Activated CD8-positive, alpha-beta T cell treated with anti-CD3 and anti-CD28 coated beads for 36 hours (primary cell): ENCODE data around the gene SPOCD1. TPM values are rescaled to one million over a fixed set of nuclear protein-coding genes. Genes with fewer than 3 reads are reported as not detected.

Experiments used
- ATAC-seq: fragments of 200-7000 bp; cut with Tn5 transposase; one replicate; pipeline ENCODE4 v1.10.0; 2021; ENCODE audit warnings: mild to moderate bottlenecking, moderate library complexity
- CTCF ChIA-PET: fragments of 350-600 bp; sonication (Branson Sonifier 250); formaldehyde crosslinking; loops from one replicate; lab custom pipeline; 2021; ENCODE audit warnings: antibody characterized with exemption; lab: Charles Lee
- POLR2A ChIA-PET: fragments of 350-600 bp; sonication (Branson Sonifier 250); formaldehyde crosslinking; loops from one replicate; lab custom pipeline; 2021; ENCODE audit warnings: antibody characterized with exemption; lab: Charles Lee
- DNase-seq: peaks from one replicate; pipeline ENCODE4 v3.0.0-alpha.2; 2020
- H3K27ac Mint-ChIP-seq: one replicate; pipeline ENCODE4 v1.8.0; 2021; ENCODE audit warnings: mild to moderate bottlenecking, mixed read lengths
- H3K27me3 Mint-ChIP-seq: one replicate; pipeline ENCODE4 v1.8.0; 2021; ENCODE audit warnings: mixed read lengths
- H3K36me3 Mint-ChIP-seq: one replicate; pipeline ENCODE4 v1.8.0; 2021; ENCODE audit warnings: low read depth, mixed read lengths
- H3K4me1 Mint-ChIP-seq: one replicate; pipeline ENCODE4 v1.8.0; 2021; ENCODE audit warnings: low read depth, mixed read lengths
- H3K4me3 Mint-ChIP-seq: one replicate; pipeline ENCODE4 v1.8.0; 2021; ENCODE audit warnings: mild to moderate bottlenecking, moderate library complexity, mixed read lengths
- H3K9me3 Mint-ChIP-seq: one replicate; pipeline ENCODE4 v1.8.0; 2021; ENCODE audit warnings: mixed read lengths
- CTCF ChIP-seq: fragments of 200-600 bp; IDR thresholded peaks from one replicate; pipeline ENCODE4 v1.8.0; 2022; ENCODE audit warnings: antibody characterized with exemption, mild to moderate bottlenecking
- intact Hi-C: fragments of 100-400 bp; cut with micrococcal nuclease; formaldehyde crosslinking; loops from one replicate; pipeline ENCODE4 v1.10.0; 2022
- total RNA-seq, 2 experiments: library from RNA; stranded (reverse); gene quantifications; one replicate each; pipeline ENCODE4 v1.2.3, GENCODE V29; 2021

Gene SPOCD1
- total RNA-seq, 2 experiments from 2014 or later = not detected

- TF ChIP-seq CTCF = no peak
- no peak overlapping the region for H3K27ac Mint-ChIP-seq
- H3K4me3 Mint-ChIP-seq = no peak overlapping the region
- H3K9me3 Mint-ChIP-seq = no peaks in the 10 kb centered on the region
- peaks cover 15% of the 10 kb centered on the region for H3K27me3 Mint-ChIP-seq
- H3K4me1 Mint-ChIP-seq = peaks cover 13% of the 10 kb centered on the region
- no peak for DNase-seq
- no peaks in the 10 kb centered on the region for H3K36me3 Mint-ChIP-seq
- POLR2A ChIA-PET = no interaction called here
- intact Hi-C loops = no loop called here
- CTCF ChIA-PET = interaction anchor here (1.6 to 14.2 kb wide), 2 partner anchors 12 to 31 kb away, joined by 8 to 129 read pairs; no protein-coding TSS in a partner anchor
- no peak for ATAC-seq
Measured at GRCh38 chr1:31757204-31757679, 58.6 kb downstream of the SPOCD1 start.

DNA sequence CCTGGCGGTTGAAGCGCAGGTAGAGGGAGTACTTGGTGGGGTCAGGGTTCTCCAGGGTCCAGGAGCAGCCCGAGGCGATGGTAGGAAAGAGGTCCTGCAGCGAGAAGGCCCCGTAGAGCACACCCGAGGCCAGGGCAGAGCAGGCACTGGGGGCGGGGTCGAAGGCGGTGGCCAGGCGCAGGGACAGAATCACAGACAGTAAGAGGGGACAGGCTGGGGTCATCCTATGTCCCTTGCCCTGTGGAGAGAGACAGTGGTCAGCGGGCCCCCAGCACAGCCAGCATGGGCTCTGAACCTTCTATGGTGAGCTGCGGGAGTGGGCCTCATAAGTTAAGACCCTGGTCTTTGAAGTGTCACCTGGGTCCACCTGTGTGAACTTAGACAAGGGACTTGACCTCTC, 59.2 kb downstream of the SPOCD1 start:
- no peak for TF ChIP-seq CTCF
- H3K9me3 Mint-ChIP-seq = no peaks in the 10 kb centered on the region
- no peak overlapping the region for H3K27ac Mint-ChIP-seq
- DNase-seq (no peak), ATAC-seq (no peak)
- H3K4me3 Mint-ChIP-seq = no peak overlapping the region
- H3K27me3 Mint-ChIP-seq = peaks cover 8% of the 10 kb centered on the region
- intact Hi-C loops = no loop called here
- ChIA-PET POLR2A (no interaction called here), CTCF (interaction anchor here (14.2 kb wide), 1 partner anchor 32 kb away, joined by 129 read pairs; no protein-coding TSS in a partner anchor)
- H3K36me3 Mint-ChIP-seq = no peaks in the 10 kb centered on the region
- H3K4me1 Mint-ChIP-seq = peaks cover 17% of the 10 kb centered on the region

DNA sequence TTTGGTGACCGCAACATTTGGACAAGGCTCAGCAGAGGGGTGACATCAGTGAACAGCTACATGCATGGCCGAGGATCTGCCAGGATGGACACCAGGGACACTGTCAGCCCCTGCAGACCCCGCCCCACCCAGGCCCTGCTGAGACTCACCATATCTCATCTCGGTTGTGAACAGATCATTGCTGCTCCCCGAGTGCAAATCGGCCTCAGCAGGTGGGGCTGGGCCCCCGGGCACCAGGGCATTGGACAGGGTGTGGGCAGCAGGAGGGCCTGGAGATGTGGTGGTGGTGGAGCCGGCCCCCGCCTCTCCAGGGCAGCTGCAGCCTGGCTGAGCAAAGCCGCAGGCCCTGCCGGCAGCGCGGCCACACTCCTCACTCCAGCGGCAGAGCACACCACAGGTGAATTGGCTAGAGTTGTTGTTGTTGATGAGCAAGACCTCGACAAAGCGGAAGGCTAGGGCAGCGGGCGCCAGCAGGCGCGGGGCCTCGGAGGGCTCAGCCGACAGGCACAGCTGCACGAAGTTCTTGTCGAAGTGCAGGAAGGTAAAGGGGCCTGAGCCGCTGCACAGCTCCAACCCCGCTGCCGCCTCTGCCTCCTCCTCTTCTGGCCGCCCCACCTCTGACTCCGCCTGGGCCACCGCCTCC, 59.9 kb downstream of the SPOCD1 start:
- Mint-ChIP-seq H3K4me3 (no peak overlapping the region), H3K9me3 (no peaks in the 10 kb centered on the region), H3K27me3 (peaks cover 3% of the 10 kb centered on the region), H3K27ac (no peak overlapping the region), H3K36me3 (no peaks in the 10 kb centered on the region), H3K4me1 (peaks cover 16% of the 10 kb centered on the region)
- DNase-seq (no peak), ATAC-seq (no peak)
- intact Hi-C loops = no loop called here
- CTCF ChIA-PET = no interaction called here
- no peak for TF ChIP-seq CTCF
- POLR2A ChIA-PET = no interaction called here

GRCh38 chr1:31755197-31755611, 60.6 kb downstream of the SPOCD1 start:
- intact Hi-C loops = no loop called here
- Mint-ChIP-seq H3K36me3 (no peaks in the 10 kb centered on the region), H3K4me1 (peaks cover 23% of the 10 kb centered on the region), H3K27ac (no peak overlapping the region), H3K9me3 (no peaks in the 10 kb centered on the region), H3K27me3 (peaks cover 2% of the 10 kb centered on the region), H3K4me3 (no peak overlapping the region)
- DNase-seq (no peak), ATAC-seq (no peak)
- CTCF ChIA-PET = no interaction called here
- TF ChIP-seq CTCF = no peak
- POLR2A ChIA-PET = no interaction called here

DNA sequence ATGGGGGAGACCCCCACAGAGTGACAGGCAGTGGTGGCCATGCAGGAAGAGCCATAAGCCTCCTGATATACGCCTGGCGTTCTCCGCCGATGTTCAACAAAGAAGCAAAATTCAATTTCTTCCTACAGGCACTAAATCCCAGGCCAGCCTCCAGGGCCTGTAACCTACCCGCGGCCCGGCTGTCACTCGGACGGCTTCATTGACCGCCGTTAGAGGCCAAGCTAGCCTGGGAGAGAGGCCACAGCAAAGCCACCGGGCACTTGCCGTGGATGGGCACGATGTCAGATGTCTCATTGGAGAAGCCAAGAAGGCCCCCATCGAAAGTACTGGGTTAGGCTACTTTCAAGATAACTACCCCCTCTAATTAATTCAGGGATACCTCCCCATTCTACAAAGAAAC, 61.4 kb downstream of the SPOCD1 start:
- Mint-ChIP-seq H3K4me1 (peaks cover 23% of the 10 kb centered on the region), H3K27ac (no peak overlapping the region), H3K9me3 (no peaks in the 10 kb centered on the region), H3K36me3 (no peaks in the 10 kb centered on the region), H3K27me3 (peaks cover 2% of the 10 kb centered on the region), H3K4me3 (no peak overlapping the region)
- intact Hi-C loops = no loop called here
- ChIA-PET CTCF (interaction anchor here (1.8 kb wide), 1 partner anchor 9 kb away, joined by 7 read pairs; no protein-coding TSS in a partner anchor), POLR2A (no interaction called here)
- DNase-seq (no peak), ATAC-seq (no peak)
- TF ChIP-seq CTCF = no peak
